SK-N-SH (cell line): ENCODE results near the gene MCCC2.

Experiments used
- CTCF ChIP-seq: fragments of 200-600 bp; sonication (generic); IDR thresholded peaks from 2 replicates; pipeline ENCODE4 v1.6.1; 2017; ENCODE audit warnings: antibody characterized with exemption, mild to moderate bottlenecking, moderate library complexity
- USF1 ChIP-seq: IDR thresholded peaks from 2 replicates; pipeline ENCODE4 v1.4.0; 2012; ENCODE audit warnings: low read depth, borderline replicate concordance

- TF ChIP-seq CTCF (no peak), USF1 (no peak)
Observed at GRCh38 chr5:71623221-71623794, 36.2 kb downstream of the MCCC2 start.
